K562 (cell line): ENCODE measurements around the gene FRYL. TPM values are rescaled to one million over a fixed set of nuclear protein-coding genes. Genes with fewer than 3 reads are reported as not detected.
A peak's percentile ranks its signal among the peaks of the same experiment; 100 is the strongest.

Experiments used
- ATF1 ChIP-seq, 2 experiments: fragments of 450-650 bp in 1 of 2; IDR thresholded peaks; 2 replicates each; pipeline ENCODE4 v1.6.1; 2016; ENCODE audit warnings: missing compliant biosample characterization in 1 of 2, missing genetic modification characterization in 1 of 2
- KDM2B ChIP-seq: fragments of 250-450 bp; sonication (Bioruptor Pico); IDR thresholded peaks from 2 replicates; pipeline ENCODE4 v1.8.0; 2021; ENCODE audit warnings: mild to moderate bottlenecking, moderate library complexity
- NCOA2 ChIP-seq, 2 experiments: fragments of 450-650 bp; IDR thresholded peaks; 2 replicates each; pipeline ENCODE4 v1.6.1; 2018; ENCODE audit warnings: mild to moderate bottlenecking in 2 of 2, moderate library complexity in 1 of 2; ENCODE audit not compliant: partially characterized antibody in 2 of 2
- NR2C1 ChIP-seq, 2 experiments: fragments of 450-650 bp; IDR thresholded peaks; 2 replicates each; pipeline ENCODE4 v1.6.1; 2017; ENCODE audit warnings: mild to moderate bottlenecking in 2 of 2, antibody characterized with exemption in 1 of 2, inconsistent platforms in 1 of 2, missing compliant biosample characterization in 1 of 2, missing genetic modification characterization in 1 of 2
- POLR2H ChIP-seq: IDR thresholded peaks from 2 replicates; pipeline ENCODE4 v1.6.1; 2016; ENCODE audit warnings: missing genetic modification characterization, low read depth, mild to moderate bottlenecking, control low read depth, missing compliant biosample characterization, moderate library complexity
- RAD21 ChIP-seq, 2 experiments: fragments of 250-450 bp in 1 of 2; fragments of 450-650 bp in 1 of 2; sonication (Bioruptor Pico) in 1 of 2; formaldehyde crosslinking in 1 of 2; IDR thresholded peaks in 1 of 2; conservative IDR thresholded peaks in 1 of 2; 2 replicates each; pipeline versions ENCODE4 v1.4.0 to v1.8.0; 2020 to 2022; ENCODE audit warnings: mild to moderate bottlenecking in 2 of 2, moderate library complexity in 1 of 2
- SMAD2 ChIP-seq: fragments of 150-350 bp; IDR thresholded peaks from 2 replicates; pipeline ENCODE4 v1.6.1; 2014; ENCODE audit warnings: low read depth, mild to moderate bottlenecking, low read length
- ZC3H11A ChIP-seq: IDR thresholded peaks from 2 replicates; pipeline ENCODE4 v1.6.1; 2012; ENCODE audit warnings: low read depth, low read length, improper control_type of control experiment
- ZFX ChIP-seq: sonication (generic); formaldehyde crosslinking; IDR thresholded peaks from 2 replicates; pipeline ENCODE4 v1.8.0; 2022; ENCODE audit warnings: mild to moderate bottlenecking, missing genetic modification reagents, moderate library complexity
- ZNF239 ChIP-seq: fragments of 250-450 bp; sonication (Bioruptor Pico); IDR thresholded peaks from 2 replicates; pipeline ENCODE4 v1.4.0; 2020; ENCODE audit warnings: mild to moderate bottlenecking
- ZNF24 ChIP-seq: fragments of 450-650 bp; IDR thresholded peaks from 2 replicates; pipeline ENCODE4 v1.6.1; 2016
- ZNF551 ChIP-seq: fragments of 250-450 bp; sonication (Bioruptor Pico); IDR thresholded peaks from 2 replicates; pipeline ENCODE4 v1.5.0; 2021; ENCODE audit warnings: mild to moderate bottlenecking, moderate library complexity
- polyA plus RNA-seq, 8 experiments: library from polyadenylated mRNA; depleted of rRNA in 4 of 8; stranded (reverse) in 5 of 8; unstranded in 3 of 8; fragments of >200 nt; fragmentation: Nextera tagmentation in 2 of 8; fragmentation: Illumina TruSeq in 1 of 8; extraction: Ambion mirVana in 2 of 8; extraction: Trizol in 1 of 8; gene quantifications; 2 replicates each; pipeline versions ENCODE4 v1.2.1 to v1.2.3, GENCODE V29; 2011 to 2014; ENCODE audit warnings: inconsistent platforms in 1 of 8, missing spikeins in 1 of 8
- total RNA-seq, 7 experiments: library from RNA; depleted of rRNA in 6 of 7; stranded (reverse); fragments of >200 nt in 6 of 7; fragmentation: Illumina TruSeq in 2 of 7; extraction: Trizol in 2 of 7; gene quantifications; 2 replicates each; pipeline versions ENCODE4 v1.2.1 to v1.2.3, GENCODE V29; 2011 to 2021; ENCODE audit warnings: low replicate concordance in 1 of 7
- TF ChIP-seq, protein P1 (sequence below): fragments of 450-650 bp; IDR thresholded peaks from 2 replicates; pipeline ENCODE4 v1.6.1; 2016; ENCODE audit warnings: missing biosample characterization, missing genetic modification characterization
- TF ChIP-seq, protein P2 (sequence below), 2 experiments: IDR thresholded peaks; 2 replicates each; pipeline ENCODE4 v1.6.1; 2012; ENCODE audit warnings: improper control_type of control experiment in 2 of 2, low read depth in 2 of 2, low read length in 2 of 2, borderline replicate concordance in 1 of 2
- TF ChIP-seq, protein P3 (sequence below), 2 experiments: fragments of 450-650 bp in 1 of 2; sonication (generic) in 1 of 2; formaldehyde crosslinking; conservative IDR thresholded peaks; 2 replicates each; pipeline versions ENCODE4 v1.4.0 to v1.8.1; 2020 to 2022; ENCODE audit warnings: mild to moderate bottlenecking in 1 of 2, missing genetic modification reagents in 1 of 2
- TF ChIP-seq, protein P4 (sequence below): fragments of 250-450 bp; sonication (Bioruptor Pico); IDR thresholded peaks from 2 replicates; pipeline ENCODE4 v1.8.0; 2021; ENCODE audit warnings: borderline replicate concordance, mild to moderate bottlenecking, moderate library complexity; ENCODE audit not compliant: poor library complexity, severe bottlenecking
- TF ChIP-seq, protein P5 (sequence below): sonication (generic); formaldehyde crosslinking; IDR thresholded peaks from 2 replicates; pipeline ENCODE4 v1.8.1; 2023; ENCODE audit warnings: mild to moderate bottlenecking, missing genetic modification reagents
- TF ChIP-seq, protein P6 (sequence below): fragments of 450-650 bp; IDR thresholded peaks from 2 replicates; pipeline ENCODE4 v1.6.1; 2017; ENCODE audit warnings: antibody characterized with exemption

Gene FRYL
- total and polyA plus RNA-seq, 9 of the 15 experiments (the other 6 are each of a cell fraction or from before 2014, with no cell fraction given): 7.2 to 34.9 (median 15.9) TPM

DNA sequence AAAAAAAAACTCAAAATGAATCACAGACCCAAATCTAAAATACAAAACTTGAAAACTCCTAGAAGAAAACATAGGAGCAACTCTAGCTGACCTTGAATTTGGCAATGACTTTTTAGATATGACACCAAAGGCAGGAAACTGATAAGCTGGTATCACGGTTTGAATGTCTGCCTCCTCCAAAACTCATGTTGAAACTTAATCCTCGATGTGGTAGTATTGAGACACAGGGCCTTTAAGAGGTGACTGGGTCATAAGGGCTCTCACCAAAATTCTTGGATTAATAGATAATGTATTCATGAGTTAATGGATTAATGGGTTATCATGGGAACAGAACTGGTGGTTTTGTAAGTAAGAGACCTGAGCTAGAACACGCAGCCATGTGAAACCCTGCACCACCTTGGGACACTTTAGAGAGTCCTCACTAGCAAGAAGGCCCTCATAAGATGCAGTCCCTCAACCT lies 40.5 kb downstream of the FRYL start (continued):
- TF ChIP-seq ZNF24 (no peak), KDM2B (CRISPR knock-in tag) (no peak), SMAD2 (no peak), ZFX (CRISPR knock-in tag) (no peak), POLR2H (tag) (no peak), NCOA2 (IDR thresholded peaks at IDR 0.05; ENCODE audit: partially characterized antibody in 2 of 2) (no peak), ZNF239 (CRISPR knock-in tag) (no peak), ATF1 (CRISPR knock-in tag; IDR thresholded peaks at IDR 0.05) (no peak), ATF1 (tag; IDR thresholded peaks at IDR 0.05) (no peak), NR2C1 (IDR thresholded peaks at IDR 0.05) (peak; percentile 26; the same call in 1 of the 2 replicates), NR2C1 (tag; IDR thresholded peaks at IDR 0.05) (0 out of 2 replicates have a peak, but pooled peaks have one; percentile 23), ZC3H11A (no peak), ZNF551 (CRISPR knock-in tag) (no peak), RAD21 (CRISPR knock-in tag; conservative IDR thresholded peaks at IDR 0.05 in 1 of 2, IDR thresholded peaks at IDR 0.05 in 1 of 2) (no peak)
- TF ChIP-seq, protein P1, sequence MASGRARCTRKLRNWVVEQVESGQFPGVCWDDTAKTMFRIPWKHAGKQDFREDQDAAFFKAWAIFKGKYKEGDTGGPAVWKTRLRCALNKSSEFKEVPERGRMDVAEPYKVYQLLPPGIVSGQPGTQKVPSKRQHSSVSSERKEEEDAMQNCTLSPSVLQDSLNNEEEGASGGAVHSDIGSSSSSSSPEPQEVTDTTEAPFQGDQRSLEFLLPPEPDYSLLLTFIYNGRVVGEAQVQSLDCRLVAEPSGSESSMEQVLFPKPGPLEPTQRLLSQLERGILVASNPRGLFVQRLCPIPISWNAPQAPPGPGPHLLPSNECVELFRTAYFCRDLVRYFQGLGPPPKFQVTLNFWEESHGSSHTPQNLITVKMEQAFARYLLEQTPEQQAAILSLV (tag): no peak
- TF ChIP-seq, protein P2, sequence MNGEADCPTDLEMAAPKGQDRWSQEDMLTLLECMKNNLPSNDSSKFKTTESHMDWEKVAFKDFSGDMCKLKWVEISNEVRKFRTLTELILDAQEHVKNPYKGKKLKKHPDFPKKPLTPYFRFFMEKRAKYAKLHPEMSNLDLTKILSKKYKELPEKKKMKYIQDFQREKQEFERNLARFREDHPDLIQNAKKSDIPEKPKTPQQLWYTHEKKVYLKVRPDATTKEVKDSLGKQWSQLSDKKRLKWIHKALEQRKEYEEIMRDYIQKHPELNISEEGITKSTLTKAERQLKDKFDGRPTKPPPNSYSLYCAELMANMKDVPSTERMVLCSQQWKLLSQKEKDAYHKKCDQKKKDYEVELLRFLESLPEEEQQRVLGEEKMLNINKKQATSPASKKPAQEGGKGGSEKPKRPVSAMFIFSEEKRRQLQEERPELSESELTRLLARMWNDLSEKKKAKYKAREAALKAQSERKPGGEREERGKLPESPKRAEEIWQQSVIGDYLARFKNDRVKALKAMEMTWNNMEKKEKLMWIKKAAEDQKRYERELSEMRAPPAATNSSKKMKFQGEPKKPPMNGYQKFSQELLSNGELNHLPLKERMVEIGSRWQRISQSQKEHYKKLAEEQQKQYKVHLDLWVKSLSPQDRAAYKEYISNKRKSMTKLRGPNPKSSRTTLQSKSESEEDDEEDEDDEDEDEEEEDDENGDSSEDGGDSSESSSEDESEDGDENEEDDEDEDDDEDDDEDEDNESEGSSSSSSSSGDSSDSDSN (IDR thresholded peaks at IDR 0.05; ENCODE audit: borderline replicate concordance in 1 of 2, low read depth in 2 of 2, low read length in 2 of 2): no peak
- TF ChIP-seq, protein P3, sequence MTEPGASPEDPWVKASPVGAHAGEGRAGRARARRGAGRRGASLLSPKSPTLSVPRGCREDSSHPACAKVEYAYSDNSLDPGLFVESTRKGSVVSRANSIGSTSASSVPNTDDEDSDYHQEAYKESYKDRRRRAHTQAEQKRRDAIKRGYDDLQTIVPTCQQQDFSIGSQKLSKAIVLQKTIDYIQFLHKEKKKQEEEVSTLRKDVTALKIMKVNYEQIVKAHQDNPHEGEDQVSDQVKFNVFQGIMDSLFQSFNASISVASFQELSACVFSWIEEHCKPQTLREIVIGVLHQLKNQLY (CRISPR knock-in tag; conservative IDR thresholded peaks at IDR 0.05): no peak
- TF ChIP-seq, protein P4, sequence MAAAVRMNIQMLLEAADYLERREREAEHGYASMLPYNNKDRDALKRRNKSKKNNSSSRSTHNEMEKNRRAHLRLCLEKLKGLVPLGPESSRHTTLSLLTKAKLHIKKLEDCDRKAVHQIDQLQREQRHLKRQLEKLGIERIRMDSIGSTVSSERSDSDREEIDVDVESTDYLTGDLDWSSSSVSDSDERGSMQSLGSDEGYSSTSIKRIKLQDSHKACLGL (CRISPR knock-in tag): no peak
- TF ChIP-seq, protein P5, sequence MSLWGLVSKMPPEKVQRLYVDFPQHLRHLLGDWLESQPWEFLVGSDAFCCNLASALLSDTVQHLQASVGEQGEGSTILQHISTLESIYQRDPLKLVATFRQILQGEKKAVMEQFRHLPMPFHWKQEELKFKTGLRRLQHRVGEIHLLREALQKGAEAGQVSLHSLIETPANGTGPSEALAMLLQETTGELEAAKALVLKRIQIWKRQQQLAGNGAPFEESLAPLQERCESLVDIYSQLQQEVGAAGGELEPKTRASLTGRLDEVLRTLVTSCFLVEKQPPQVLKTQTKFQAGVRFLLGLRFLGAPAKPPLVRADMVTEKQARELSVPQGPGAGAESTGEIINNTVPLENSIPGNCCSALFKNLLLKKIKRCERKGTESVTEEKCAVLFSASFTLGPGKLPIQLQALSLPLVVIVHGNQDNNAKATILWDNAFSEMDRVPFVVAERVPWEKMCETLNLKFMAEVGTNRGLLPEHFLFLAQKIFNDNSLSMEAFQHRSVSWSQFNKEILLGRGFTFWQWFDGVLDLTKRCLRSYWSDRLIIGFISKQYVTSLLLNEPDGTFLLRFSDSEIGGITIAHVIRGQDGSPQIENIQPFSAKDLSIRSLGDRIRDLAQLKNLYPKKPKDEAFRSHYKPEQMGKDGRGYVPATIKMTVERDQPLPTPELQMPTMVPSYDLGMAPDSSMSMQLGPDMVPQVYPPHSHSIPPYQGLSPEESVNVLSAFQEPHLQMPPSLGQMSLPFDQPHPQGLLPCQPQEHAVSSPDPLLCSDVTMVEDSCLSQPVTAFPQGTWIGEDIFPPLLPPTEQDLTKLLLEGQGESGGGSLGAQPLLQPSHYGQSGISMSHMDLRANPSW (CRISPR knock-in tag): no peak
- TF ChIP-seq, protein P6, sequence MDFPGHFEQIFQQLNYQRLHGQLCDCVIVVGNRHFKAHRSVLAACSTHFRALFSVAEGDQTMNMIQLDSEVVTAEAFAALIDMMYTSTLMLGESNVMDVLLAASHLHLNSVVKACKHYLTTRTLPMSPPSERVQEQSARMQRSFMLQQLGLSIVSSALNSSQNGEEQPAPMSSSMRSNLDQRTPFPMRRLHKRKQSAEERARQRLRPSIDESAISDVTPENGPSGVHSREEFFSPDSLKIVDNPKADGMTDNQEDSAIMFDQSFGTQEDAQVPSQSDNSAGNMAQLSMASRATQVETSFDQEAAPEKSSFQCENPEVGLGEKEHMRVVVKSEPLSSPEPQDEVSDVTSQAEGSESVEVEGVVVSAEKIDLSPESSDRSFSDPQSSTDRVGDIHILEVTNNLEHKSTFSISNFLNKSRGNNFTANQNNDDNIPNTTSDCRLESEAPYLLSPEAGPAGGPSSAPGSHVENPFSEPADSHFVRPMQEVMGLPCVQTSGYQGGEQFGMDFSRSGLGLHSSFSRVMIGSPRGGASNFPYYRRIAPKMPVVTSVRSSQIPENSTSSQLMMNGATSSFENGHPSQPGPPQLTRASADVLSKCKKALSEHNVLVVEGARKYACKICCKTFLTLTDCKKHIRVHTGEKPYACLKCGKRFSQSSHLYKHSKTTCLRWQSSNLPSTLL: no peak
